Ovary (tissue), 9 donors: Measurements from ENCODE around the gene SELENOW. TPM values are rescaled to one million over a fixed set of nuclear protein-coding genes. Genes with fewer than 3 reads are reported as not detected.
"Not testable (repeated sequence)": the region's sequence is repeated elsewhere in the genome, so short reads cannot be mapped to it uniquely, and the experiment has no call there.

Experiments used
- DNase-seq, 5 donors: peaks; one replicate each; pipeline ENCODE4 v3.0.0-alpha.2; 2019 to 2020
- H3K27ac ChIP-seq, 2 donors: fragments of 200-600 bp; one replicate each; pipeline versions ENCODE4 v1.5.1 to v1.8.0; 2019 to 2022
- H3K27me3 ChIP-seq: fragments of 200-600 bp; one replicate; pipeline ENCODE4 v1.8.0; 2022
- H3K36me3 ChIP-seq: fragments of 200-600 bp; sonication (generic); one replicate; pipeline ENCODE4 v1.5.1; 2019
- H3K4me1 ChIP-seq: one replicate; pipeline ENCODE4 v1.8.1; 2013; ENCODE audit warnings: mild to moderate bottlenecking, moderate library complexity; ENCODE audit not compliant: insufficient read depth
- H3K4me3 ChIP-seq: fragments of 200-600 bp; sonication (generic); one replicate; pipeline ENCODE4 v1.5.1; 2017
- H3K9me3 ChIP-seq, 2 donors: fragments of 200-600 bp in 1 of 2; sonication (generic) in 1 of 2; one replicate each; pipeline versions ENCODE4 v1.5.1 to v1.8.1; 2013 to 2019; ENCODE audit warnings: mild to moderate bottlenecking in 1 of 2, moderate library complexity in 1 of 2
- CTCF ChIP-seq, 3 donors: fragments of 450-650 bp in 2 of 3; fragments of 200-600 bp in 1 of 3; IDR thresholded peaks; one replicate each; pipeline versions ENCODE4 v1.5.1 to v1.8.0; 2016 to 2022; ENCODE audit warnings: antibody characterized with exemption in 3 of 3, mild to moderate bottlenecking in 1 of 3
- EP300 ChIP-seq: sonication (generic); formaldehyde crosslinking; IDR thresholded peaks from one replicate; pipeline ENCODE4 v1.6.1; 2017; ENCODE audit warnings: antibody characterized with exemption
- POLR2A ChIP-seq: fragments of 450-650 bp; IDR thresholded peaks from one replicate; pipeline ENCODE4 v1.6.1; 2017; ENCODE audit warnings: antibody characterized with exemption, mild to moderate bottlenecking, moderate library complexity
- WGBS, 3 donors: extraction: QIAGEN DNeasy Blood & Tissue Kit in 1 of 3; methylation state at CpG; one replicate each; pipeline versions ENCODE4 v1.1.5 to v1.1.7; 2013 to 2017; 5-methylcytosine and 5-hydroxymethylcytosine counted together
- intact Hi-C, 4 donors: fragments of 100-400 bp; cut with DNase I; formaldehyde crosslinking; loops; one replicate each; pipeline versions ENCODE4 v1.11.0 to v1.15.1; 2022 to 2023
- polyA plus RNA-seq, 2 donors: library from polyadenylated mRNA; stranded (reverse); fragments of 200-250 nt in 1 of 2; fragments of 350-450 nt in 1 of 2; fragmentation: Illumina TruSeq in 1 of 2; extraction: RNeasy Lipid Tissue Mini Kit (QIAGEN cat#74804) in 1 of 2; gene quantifications; one replicate each; pipeline ENCODE4 v1.2.3, GENCODE V29; 2013 to 2014
- total RNA-seq, 7 donors: library from RNA; depleted of rRNA in 2 of 7; stranded (reverse); fragments of >200 nt in 2 of 7; fragmentation: NEBNext Ultra II Directional in 3 of 7; extraction: Animal tissue kit (Norgen Biotek cat#: 25700) in 3 of 7; gene quantifications; one replicate each; pipeline versions ENCODE4 v1.1.0 to v1.2.4, GENCODE V29; 2016 to 2023
- donor health status: DM: no; HTN: no; CAD: no; lungs with moderate emphysema.
- donor health status: DM: no; HTN: no; CAD: no.
- donor health status: Bipolar disorder and iron deficiency.
- donor health status: DM: yes; HTN: yes; CAD: no.
- donor health status: DM: no; HTN: no; CAD: no.
- donor health status: DM: yes; HTN: yes; CAD: no.

SELENOW gene
- total and polyA plus RNA-seq, 9 donors, result 169 to 412 (median 257) TPM

- peak in 1 of 5 donors; percentile 26 for DNase-seq
- Histone ChIP-seq H3K4me3 (no peak overlapping the region), H3K9me3 (no peaks in the 10 kb centered on the region), H3K36me3 (no peaks in the 10 kb centered on the region), H3K27ac (no peak overlapping the region), H3K4me1 (peaks cover 3% of the 10 kb centered on the region), H3K27me3 (no peaks in the 10 kb centered on the region)
- intact Hi-C loops, result no loop called here
- TF ChIP-seq EP300, result no peak
- no peak for TF ChIP-seq CTCF (IDR thresholded peaks at IDR 0.05)
- no peak for TF ChIP-seq POLR2A
- WGBS, 3 donors, result 35 to 38% (median 37%) methylated on average over 18 of the region's 18 CpGs
Observed at GRCh38 chr19:47762615-47763308, 15.7 kb upstream of the SELENOW start.

DNA sequence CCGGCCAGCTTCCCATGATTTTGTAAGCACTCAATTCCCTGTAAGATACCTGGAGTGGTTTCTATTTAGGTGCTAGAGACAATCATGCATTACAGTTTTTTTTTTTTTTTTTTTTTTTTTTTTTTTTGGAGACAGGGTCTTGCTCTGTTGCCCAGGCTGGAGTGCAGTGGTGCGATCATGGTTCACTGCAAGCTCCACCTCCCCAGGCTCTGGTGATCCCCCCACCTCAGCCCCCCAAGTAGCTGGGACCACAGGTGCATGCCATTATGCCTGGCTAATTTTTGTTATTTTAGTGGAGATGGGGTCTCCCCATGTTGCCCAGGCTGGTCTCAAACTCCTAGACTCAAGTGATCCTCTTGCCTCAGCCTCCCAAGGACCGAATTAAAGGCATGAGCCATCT, 13.8 kb upstream of the SELENOW start:
- H3K27ac ChIP-seq, H3K27me3 ChIP-seq, DNase-seq, H3K4me1 ChIP-seq, H3K4me3 ChIP-seq, H3K36me3 ChIP-seq, H3K9me3 ChIP-seq, intact Hi-C loops: not testable (repeated sequence)
- WGBS, 3 donors, result 86 to 89% (median 88%) methylated on average over 3 of the region's 3 CpGs

DNA sequence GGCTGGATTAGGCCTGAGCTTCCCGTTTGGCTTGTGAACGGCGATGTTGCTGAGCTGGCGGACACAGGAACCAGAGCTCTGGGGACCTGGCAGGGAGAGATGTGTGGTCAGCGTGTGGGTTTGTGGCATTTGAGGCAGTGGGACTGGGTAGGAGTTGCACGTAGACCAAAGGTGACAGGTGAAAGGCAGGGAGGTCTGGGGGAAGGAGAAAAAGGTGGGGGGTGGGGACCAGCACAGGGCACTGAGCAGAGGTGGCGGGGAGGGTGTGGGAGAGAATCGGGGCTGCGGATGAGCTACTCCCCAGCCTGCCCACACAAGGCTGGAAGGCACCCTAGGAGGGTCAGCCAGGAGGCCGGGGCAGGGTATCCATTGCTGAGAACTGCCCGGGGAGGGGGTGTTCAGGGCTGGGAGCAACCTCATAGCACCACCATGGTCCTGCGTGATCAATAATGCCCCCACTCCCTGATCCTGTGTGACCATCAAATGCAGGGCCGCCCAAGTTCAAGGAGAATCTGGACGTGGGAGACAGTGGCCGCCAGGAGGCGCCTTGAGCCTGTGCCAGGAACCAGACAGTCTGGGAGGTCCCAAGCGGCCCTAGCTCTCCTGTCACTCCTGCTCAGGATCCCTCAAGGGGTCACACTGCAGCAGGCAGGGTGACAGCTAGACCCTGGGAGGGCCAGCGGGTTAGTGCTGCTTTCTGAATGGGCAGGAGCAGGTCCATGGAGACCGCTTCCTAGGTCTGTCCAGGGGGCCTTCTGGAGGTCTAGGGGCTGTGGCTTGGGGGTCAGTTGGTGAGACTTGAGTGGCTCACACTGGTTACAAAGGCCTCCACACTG, 12.8 kb upstream of the SELENOW start:
- peaks cover 3% of the 10 kb centered on the region for H3K4me1 ChIP-seq
- no peak overlapping the region for H3K4me3 ChIP-seq
- DNase-seq, result peak; percentile 44 to 78 (median 63)
- intact Hi-C loops, result loop anchor here in 1 of 4 donors (2.0 kb wide), 1 partner anchor 19 kb away; no protein-coding TSS in a partner anchor
- H3K36me3 ChIP-seq, result no peaks in the 10 kb centered on the region
- H3K9me3 ChIP-seq, result no peaks in the 10 kb centered on the region
- no peak for TF ChIP-seq EP300
- TF ChIP-seq POLR2A, result no peak
- TF ChIP-seq CTCF (IDR thresholded peaks at IDR 0.05), result peak; percentile 44 to 52 (median 50)
- no peaks in the 10 kb centered on the region for H3K27me3 ChIP-seq
- 27 to 41% (median 28%) methylated on average over 16 to 19 of the region's 19 CpGs for WGBS, 3 donors
- no peak overlapping the region for H3K27ac ChIP-seq

GRCh38 chr19:47766359-47766620, 12.2 kb upstream of the SELENOW start:
- DNase-seq, result peak in 2 of 5 donors; percentile 24 to 26
- WGBS, 3 donors, result 77 to 88% (median 80%) methylated on average over 7 of the region's 7 CpGs
- no peaks in the 10 kb centered on the region for H3K36me3 ChIP-seq
- no peaks in the 10 kb centered on the region for H3K9me3 ChIP-seq
- no peak overlapping the region for H3K4me3 ChIP-seq
- TF ChIP-seq CTCF (IDR thresholded peaks at IDR 0.05), result no peak
- no peak for TF ChIP-seq EP300
- no peak for TF ChIP-seq POLR2A
- H3K27ac ChIP-seq, result no peak overlapping the region
- intact Hi-C loops, result loop anchor here in 1 of 4 donors (2.0 kb wide), 1 partner anchor 19 kb away; no protein-coding TSS in a partner anchor
- no peaks in the 10 kb centered on the region for H3K27me3 ChIP-seq
- H3K4me1 ChIP-seq, result peaks cover 3% of the 10 kb centered on the region

DNA sequence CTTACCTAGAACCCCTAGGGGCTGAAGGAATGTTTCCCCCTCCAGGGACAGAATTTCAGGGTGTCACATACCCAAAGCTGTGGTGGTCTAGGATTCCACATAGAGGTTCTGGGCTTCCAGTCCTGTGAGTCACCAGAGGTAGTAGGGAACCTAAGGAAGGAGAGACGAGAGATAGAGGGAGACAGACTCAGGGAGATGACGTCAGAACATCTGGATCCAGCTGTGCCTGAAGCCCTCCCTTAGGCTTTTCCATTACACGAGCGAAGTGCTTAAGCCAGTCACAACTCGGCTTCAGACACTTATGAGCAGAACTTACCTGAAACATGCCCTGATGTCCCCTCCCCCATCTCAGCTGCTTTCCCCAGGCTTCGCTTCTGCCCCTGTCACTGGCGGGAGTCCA, 11.8 kb upstream of the SELENOW start:
- Histone ChIP-seq H3K4me1 (peaks cover 3% of the 10 kb centered on the region), H3K27ac (no peak overlapping the region), H3K4me3 (no peak overlapping the region), H3K36me3 (no peaks in the 10 kb centered on the region), H3K27me3 (no peaks in the 10 kb centered on the region), H3K9me3 (no peaks in the 10 kb centered on the region)
- intact Hi-C loops, result loop anchor here in 1 of 4 donors (2.0 kb wide), 1 partner anchor 18 kb away; no protein-coding TSS in a partner anchor
- TF ChIP-seq POLR2A (no peak), EP300 (no peak), CTCF (IDR thresholded peaks at IDR 0.05) (no peak)
- no peak for DNase-seq
- 66 to 82% (median 81%) methylated on average over 7 of the region's 7 CpGs for WGBS, 3 donors
